Lower leg skin (tissue), 3 donors: ENCODE results near the gene IGDCC3.

Experiments used
- CTCF ChIP-seq, 3 donors: fragments of 450-650 bp; IDR thresholded peaks; one replicate each; pipeline ENCODE4 v1.5.1; 2016; ENCODE audit warnings: antibody characterized with exemption in 3 of 3, mild to moderate bottlenecking in 3 of 3, moderate library complexity in 2 of 3
- POLR2A ChIP-seq, 2 donors: fragments of 450-650 bp; IDR thresholded peaks; one replicate each; pipeline ENCODE4 v1.6.1; 2016 to 2017; ENCODE audit warnings: antibody characterized with exemption in 2 of 2, mild to moderate bottlenecking in 1 of 2, moderate library complexity in 1 of 2

- TF ChIP-seq CTCF (IDR thresholded peaks at IDR 0.05) (no peak), POLR2A (IDR thresholded peaks at IDR 0.05) (no peak)
Measured at GRCh38 chr15:65337436-65338070, 40.2 kb downstream of the IGDCC3 start.
